Thyroid gland (tissue), 4 donors: ENCODE results near the gene INTS3.

ENCODE experiments used
- CTCF ChIP-seq, 6 experiments: fragments of 200-600 bp in 3 of 6; fragments of 450-650 bp in 3 of 6; sonication (generic) in 3 of 6; IDR thresholded peaks; one replicate each; pipeline ENCODE4 v1.5.1; 2016 to 2019; ENCODE audit warnings: antibody characterized with exemption in 6 of 6, mild to moderate bottlenecking in 2 of 6, inconsistent platforms in 1 of 6, moderate library complexity in 1 of 6
- POLR2A ChIP-seq, 2 donors: fragments of 450-650 bp; IDR thresholded peaks; one replicate each; pipeline ENCODE4 v1.6.1; 2017; ENCODE audit warnings: antibody characterized with exemption in 2 of 2, mild to moderate bottlenecking in 2 of 2, moderate library complexity in 1 of 2

- no peak for TF ChIP-seq POLR2A (IDR thresholded peaks at IDR 0.05)
- no peak for TF ChIP-seq CTCF (IDR thresholded peaks at IDR 0.05)
These were observed 49.1 kb downstream of the INTS3 start for GRCh38 chr1:153776845-153777370.
